H9 (cell line): Measurements from ENCODE around the gene CABP4. TPM values are rescaled to one million over a fixed set of nuclear protein-coding genes. Genes with fewer than 3 reads are reported as not detected.

Experiments
- DNase-seq: peaks from one replicate; pipeline ENCODE4 v3.0.0-alpha.2; 2017
- H2AFZ ChIP-seq: one replicate; pipeline ENCODE4 v1.6.1; 2013; ENCODE audit warnings: mild to moderate bottlenecking, low read length, control low read depth, moderate library complexity
- H2AK5ac ChIP-seq: 2 replicates; pipeline ENCODE4 v1.6.1; 2013; ENCODE audit warnings: low read length, control low read depth, mixed read lengths; ENCODE audit not compliant: insufficient read length
- H2BK120ac ChIP-seq: one replicate; pipeline ENCODE4 v1.6.1; 2013; ENCODE audit warnings: low read depth, mild to moderate bottlenecking, low read length, control low read depth, inconsistent platforms; ENCODE audit not compliant: poor library complexity, severe bottlenecking
- H2BK12ac ChIP-seq: 2 replicates; pipeline ENCODE4 v1.6.1; 2013; ENCODE audit warnings: low read length, control low read depth, mixed read lengths, low read depth; ENCODE audit not compliant: insufficient read length
- H2BK15ac ChIP-seq: 2 replicates; pipeline ENCODE4 v1.6.1; 2013; ENCODE audit warnings: low read depth, low read length, control low read depth
- H2BK20ac ChIP-seq: one replicate; pipeline ENCODE4 v1.6.1; 2013; ENCODE audit warnings: low read depth, mild to moderate bottlenecking, low read length, control low read depth, inconsistent platforms; ENCODE audit not compliant: poor library complexity, severe bottlenecking
- H2BK5ac ChIP-seq: 2 replicates; pipeline ENCODE4 v1.6.1; 2013; ENCODE audit warnings: low read length, control low read depth, mixed read lengths; ENCODE audit not compliant: insufficient read length
- H3K14ac ChIP-seq: 2 replicates; pipeline ENCODE4 v1.6.1; 2013; ENCODE audit warnings: low read length, control low read depth; ENCODE audit not compliant: insufficient read depth
- H3K18ac ChIP-seq: 2 replicates; pipeline ENCODE4 v1.6.1; 2013; ENCODE audit warnings: low read depth, mild to moderate bottlenecking, mixed read lengths, low read length, control low read depth; ENCODE audit not compliant: insufficient read length
- H3K23ac ChIP-seq: 2 replicates; pipeline ENCODE4 v1.6.1; 2013; ENCODE audit warnings: low read length, control low read depth, mixed read lengths, low read depth; ENCODE audit not compliant: insufficient read length
- H3K23me2 ChIP-seq: 2 replicates; pipeline ENCODE4 v1.6.1; 2013; ENCODE audit warnings: low read depth, mild to moderate bottlenecking, mixed read lengths, low read length, control low read depth; ENCODE audit not compliant: insufficient read length, poor library complexity, severe bottlenecking
- H3K27ac ChIP-seq: 2 replicates; pipeline ENCODE4 v1.5.1; 2013; ENCODE audit warnings: low read length, control low read depth, mixed read lengths, low read depth; ENCODE audit not compliant: insufficient read length
- H3K27me3 ChIP-seq: 2 replicates; pipeline ENCODE4 v1.6.1; 2013; ENCODE audit warnings: low read length, control low read depth, inconsistent platforms; ENCODE audit not compliant: insufficient read depth
- H3K4ac ChIP-seq: 2 replicates; pipeline ENCODE4 v1.6.1; 2013; ENCODE audit warnings: low read depth, mild to moderate bottlenecking, control low read depth, inconsistent platforms, low read length, moderate library complexity
- H3K4me1 ChIP-seq: 2 replicates; pipeline ENCODE4 v1.6.1; 2013; ENCODE audit warnings: low read length, control low read depth, inconsistent platforms; ENCODE audit not compliant: insufficient read depth
- H3K4me2 ChIP-seq: 2 replicates; pipeline ENCODE4 v1.6.1; 2013; ENCODE audit warnings: low read length, control low read depth, mixed read lengths; ENCODE audit not compliant: insufficient read length, insufficient read depth
- H3K56ac ChIP-seq: 2 replicates; pipeline ENCODE4 v1.6.1; 2013; ENCODE audit warnings: low read depth, mild to moderate bottlenecking, mixed read lengths, low read length, control low read depth; ENCODE audit not compliant: insufficient read length
- H3K79me1 ChIP-seq: 2 replicates; pipeline ENCODE4 v1.6.1; 2013; ENCODE audit warnings: low read depth, mild to moderate bottlenecking, moderate library complexity, low read length, control low read depth, inconsistent platforms; ENCODE audit not compliant: insufficient read depth, poor library complexity, severe bottlenecking
- H3K79me2 ChIP-seq: 2 replicates; pipeline ENCODE4 v1.6.1; 2013; ENCODE audit warnings: low read length, control low read depth, inconsistent platforms; ENCODE audit not compliant: insufficient read depth
- H3K9ac ChIP-seq: 2 replicates; pipeline ENCODE4 v1.6.1; 2013; ENCODE audit warnings: low read length, control low read depth, mixed read lengths; ENCODE audit not compliant: insufficient read length; ENCODE audit errors: extremely low read depth
- H3K9me3 ChIP-seq: one replicate; pipeline ENCODE4 v1.6.1; 2013; ENCODE audit warnings: low read depth, low read length, inconsistent platforms; ENCODE audit not compliant: control insufficient read depth
- H3T11ph ChIP-seq: one replicate; pipeline ENCODE4 v1.6.1; 2013; ENCODE audit warnings: mild to moderate bottlenecking, low read length, control low read depth, inconsistent platforms
- H4K20me1 ChIP-seq: one replicate; pipeline ENCODE4 v1.6.1; 2013; ENCODE audit not compliant: control insufficient read depth, insufficient read length, insufficient read depth
- H4K5ac ChIP-seq: 2 replicates; pipeline ENCODE4 v1.6.1; 2013; ENCODE audit warnings: low read depth, mild to moderate bottlenecking, mixed read lengths, low read length, control low read depth; ENCODE audit not compliant: insufficient read length
- H4K8ac ChIP-seq: replicated peaks from 2 replicates; pipeline ENCODE4 v1.6.1; 2013; ENCODE audit warnings: low read length, control low read depth, mixed read lengths, low read depth; ENCODE audit not compliant: insufficient read length
- H4K91ac ChIP-seq: 2 replicates; pipeline ENCODE4 v1.6.1; 2013; ENCODE audit warnings: low read depth, mild to moderate bottlenecking, moderate library complexity, mixed read lengths, low read length, control low read depth; ENCODE audit not compliant: insufficient read length
- H3K27ac Mint-ChIP-seq, 3 experiments: 2 replicates in 2 of 3; 3 replicates in 1 of 3; pipeline ENCODE4 v1.8.0; 2020 to 2021; ENCODE audit warnings: mixed read lengths in 3 of 3, mild to moderate bottlenecking in 1 of 3, moderate library complexity in 1 of 3
- H3K27me3 Mint-ChIP-seq: 2 replicates; pipeline ENCODE4 v1.8.0; 2021; ENCODE audit warnings: low read depth, mild to moderate bottlenecking, moderate library complexity, mixed read lengths
- H3K36me3 Mint-ChIP-seq, 3 experiments: 2 replicates in 2 of 3; 3 replicates in 1 of 3; pipeline ENCODE4 v1.8.0; 2020 to 2021; ENCODE audit warnings: low read depth in 3 of 3, mixed read lengths in 3 of 3; ENCODE audit not compliant: insufficient read depth in 1 of 3
- H3K4me1 Mint-ChIP-seq, 2 experiments: 2 replicates each; pipeline ENCODE4 v1.8.0; 2020; ENCODE audit warnings: mixed read lengths in 2 of 2
- H3K4me3 Mint-ChIP-seq, 2 experiments: 2 replicates in 1 of 2; 3 replicates in 1 of 2; pipeline ENCODE4 v1.8.0; 2020 to 2021; ENCODE audit warnings: mild to moderate bottlenecking in 2 of 2, mixed read lengths in 2 of 2, moderate library complexity in 1 of 2
- H3K9me3 Mint-ChIP-seq, 2 experiments: 2 replicates in 1 of 2; 3 replicates in 1 of 2; pipeline ENCODE4 v1.8.0; 2020; ENCODE audit warnings: mild to moderate bottlenecking in 2 of 2, mixed read lengths in 2 of 2, moderate library complexity in 1 of 2
- CTCF ChIP-seq: fragments of 200-600 bp; sonication (generic); conservative IDR thresholded peaks from 3 replicates; pipeline ENCODE4 v1.8.0; 2021; ENCODE audit warnings: antibody characterized with exemption, mild to moderate bottlenecking
- WGBS: extraction: QIAGEN DNeasy Blood & Tissue Kit; methylation state at CpG from one replicate; pipeline ENCODE4 v1.1.7; 2013; ENCODE audit warnings: missing lambda C conversion rate, low lambda C conversion rate, mixed read lengths; ENCODE audit not compliant: insufficient read length; ENCODE audit errors: extremely low coverage; 5-methylcytosine and 5-hydroxymethylcytosine counted together
- total RNA-seq: library from RNA; stranded (reverse); gene quantifications from 2 replicates; pipeline ENCODE4 v1.2.1, GENCODE V29; 2021

Gene CABP4
- total RNA-seq, 1 experiment from 2014 or later = not detected

GRCh38 chr11:67417425-67417824 is 37.7 kb upstream of the CABP4 start:
- Histone ChIP-seq H3K9ac (no peak overlapping the region), H4K5ac (no peak overlapping the region), H4K8ac (no peak overlapping the region), H2BK15ac (no peak overlapping the region), H2BK5ac (no peak overlapping the region), H3K9me3 (no peaks in the 10 kb centered on the region), H3K14ac (no peak overlapping the region), H3T11ph (no peak overlapping the region), H4K20me1 (no peaks in the 10 kb centered on the region), H4K91ac (no peak overlapping the region), H3K23me2 (no peaks in the 10 kb centered on the region), H3K27ac (no peak overlapping the region), H2AFZ (no peak overlapping the region), H3K4me1 (no peaks in the 10 kb centered on the region), H3K56ac (no peak overlapping the region), H2BK20ac (no peak overlapping the region), H3K27me3 (no peaks in the 10 kb centered on the region), H2BK12ac (no peak overlapping the region), H3K79me2 (no peaks in the 10 kb centered on the region), H3K4me2 (no peak overlapping the region), H3K23ac (no peak overlapping the region), H3K4ac (no peak overlapping the region), H3K18ac (no peak overlapping the region), H2BK120ac (no peak overlapping the region), H3K79me1 (no peaks in the 10 kb centered on the region), H2AK5ac (no peak overlapping the region)
- Mint-ChIP-seq H3K4me1 (peaks cover 18 to 22% of the 10 kb centered on the region in 2 experiments), H3K4me3 (no peak overlapping the region), H3K27ac (no peak overlapping the region), H3K9me3 (no peaks in the 10 kb centered on the region; a peak in 1 of 5 replicates), H3K36me3 (peaks cover 0 to 1% (median 0%) of the 10 kb centered on the region in 3 experiments; a peak in 1 of 7 replicates), H3K27me3 (peaks cover 35% of the 10 kb centered on the region)
- WGBS = no CpG with 5 or more reads among the region's 12 CpGs
- DNase-seq = no peak
- no peak for TF ChIP-seq CTCF
